Fibroblast of skin of left biceps (primary cell): ENCODE results near the gene RAP1GDS1.
A peak's percentile ranks its signal among the peaks of the same experiment; 100 is the strongest.
"Not testable (repeated sequence)": the region's sequence is repeated elsewhere in the genome, so short reads cannot be mapped to it uniquely, and the experiment has no call there.

Experiments used
- DNase-seq, 2 experiments: peaks; one replicate each; pipeline ENCODE4 v3.0.0-alpha.2; 2013; ENCODE audit warnings: low read depth in 2 of 2

RAP1GDS1 gene

DNA sequence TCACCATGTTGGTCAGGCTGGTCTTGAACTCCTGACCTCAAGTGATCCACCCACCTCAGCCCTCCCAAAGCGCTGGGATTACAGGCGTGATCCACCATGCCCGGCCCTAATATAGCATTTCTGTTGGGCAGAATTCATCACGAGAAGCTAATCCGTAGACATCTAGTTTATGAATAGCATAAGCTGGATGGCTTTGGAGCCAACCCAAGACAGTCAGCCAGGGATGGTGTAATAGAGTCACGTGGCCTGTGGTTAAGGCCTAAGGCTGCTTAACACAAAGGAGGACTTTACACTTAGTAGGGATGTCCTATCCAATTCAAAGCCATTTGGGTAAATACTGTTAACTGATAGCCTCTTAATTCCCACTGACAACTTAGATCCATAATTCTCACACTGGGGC lies 173.6 kb downstream of the RAP1GDS1 start:
- no peak for DNase-seq

DNA sequence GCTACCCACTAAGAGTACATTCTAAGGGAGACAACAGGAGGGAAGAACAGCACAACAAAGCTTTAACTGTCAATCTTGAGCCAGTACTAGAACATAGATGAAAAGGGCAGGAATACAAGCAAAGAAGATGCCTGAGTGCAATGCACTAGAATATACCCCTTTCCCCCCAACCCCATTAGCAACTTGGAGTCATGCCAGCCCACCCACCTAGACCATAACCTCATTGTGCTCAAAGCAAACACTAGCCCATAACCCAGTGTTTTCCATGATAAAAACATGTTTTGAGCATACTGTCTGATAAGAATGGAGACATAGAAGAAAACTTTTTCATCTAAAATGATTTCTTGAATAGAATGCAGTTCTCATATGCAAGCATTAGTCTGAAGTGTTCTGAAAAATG lies 183.2 kb downstream of the RAP1GDS1 start:
- DNase-seq = no peak

DNA sequence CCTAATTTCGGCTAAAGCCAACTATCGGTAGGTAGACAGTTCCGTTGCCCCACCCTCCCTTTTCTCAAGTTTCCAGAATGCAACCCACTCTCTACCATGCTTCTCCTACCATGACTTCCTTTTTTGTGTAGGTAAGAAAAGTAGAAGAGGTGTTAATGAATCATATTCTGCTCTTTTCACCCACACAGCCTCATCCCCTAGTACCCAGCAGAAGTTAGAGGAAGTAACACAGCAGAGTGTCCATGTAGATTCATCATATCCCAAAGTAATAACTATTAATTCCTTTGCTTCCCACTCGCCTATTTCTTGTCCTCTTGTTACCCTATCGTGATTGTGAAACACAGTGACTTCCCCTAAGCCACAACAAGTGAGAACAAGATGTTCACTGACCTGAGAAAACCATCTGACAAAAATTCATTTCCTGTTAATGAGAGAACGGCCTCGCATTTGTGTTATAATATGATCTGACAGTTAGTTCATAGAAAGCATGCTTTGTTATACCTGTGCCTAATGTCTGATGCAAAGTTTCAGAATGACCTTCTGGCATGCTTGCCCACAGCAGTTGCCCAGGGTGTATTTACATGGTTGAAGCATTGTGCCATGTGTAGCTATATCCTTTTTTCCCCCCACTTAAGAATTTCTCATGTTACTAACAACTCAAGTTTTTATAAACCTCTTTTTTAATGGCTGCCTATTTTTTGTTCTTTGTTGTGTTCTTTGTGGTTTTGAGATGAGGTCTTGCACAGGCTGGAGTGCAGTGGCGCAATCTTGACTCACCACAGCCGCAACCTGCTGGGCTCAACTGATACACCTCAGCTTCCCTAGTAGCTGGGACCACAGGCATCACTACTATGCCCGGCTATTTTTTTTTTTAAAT lies 185.6 kb downstream of the RAP1GDS1 start:
- no peak for DNase-seq

DNA sequence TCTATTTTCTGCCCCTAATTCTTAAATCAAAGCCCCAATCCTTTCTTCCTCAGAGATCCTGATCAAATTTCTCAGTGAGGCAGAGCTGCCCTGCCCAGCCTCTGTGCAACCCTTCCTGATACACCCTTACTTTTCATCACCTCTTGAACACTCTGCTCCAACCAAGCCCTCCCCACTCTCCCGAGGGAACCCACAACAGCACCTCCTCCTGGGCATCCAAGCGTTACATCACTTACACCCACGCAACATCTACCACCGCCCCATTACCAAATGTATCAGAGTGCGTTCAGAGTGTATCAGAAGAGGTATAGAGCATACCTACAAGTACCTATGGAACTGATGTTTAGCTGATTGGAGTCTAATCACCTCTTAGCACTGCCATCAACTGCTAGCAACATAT lies 186.5 kb downstream of the RAP1GDS1 start:
- no peak for DNase-seq

DNA sequence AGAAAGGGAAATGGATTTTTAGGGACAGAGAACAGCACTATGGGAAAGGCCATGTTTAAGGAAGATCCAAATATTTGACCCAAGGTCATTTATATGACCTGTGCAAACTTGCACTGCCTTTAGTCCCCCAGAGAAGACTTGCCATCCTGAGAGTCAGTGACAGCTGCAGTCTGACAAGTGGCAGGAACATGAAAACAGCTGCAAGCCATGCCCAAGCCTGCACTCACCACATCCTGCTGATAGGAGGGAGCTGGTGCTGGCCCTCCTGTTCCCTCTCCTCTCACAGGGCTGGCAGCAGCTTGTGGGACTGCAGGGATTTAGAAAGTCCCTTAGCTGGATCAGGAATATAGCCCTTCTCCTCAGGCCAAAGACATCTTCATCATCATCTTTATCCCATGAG lies 187.7 kb downstream of the RAP1GDS1 start:
- no peak for DNase-seq

DNA sequence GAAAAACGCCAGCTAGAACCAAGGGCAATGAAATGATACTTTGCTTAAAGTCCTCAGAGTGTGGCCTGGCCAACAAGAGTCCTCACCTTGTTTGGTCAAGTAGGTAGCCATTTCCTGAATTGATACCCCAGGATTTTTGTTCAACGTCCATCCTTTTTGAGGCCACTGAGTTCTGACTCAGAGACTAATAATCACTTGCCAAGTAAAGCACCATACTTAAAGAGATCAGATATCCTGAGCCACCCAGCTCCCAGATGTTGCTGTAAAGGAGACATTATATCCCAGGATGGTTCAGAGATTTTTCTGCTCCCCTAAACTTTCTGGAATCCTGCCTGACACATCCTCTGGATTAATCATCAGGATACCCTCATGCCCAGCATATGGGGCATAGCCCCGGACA lies 190.9 kb downstream of the RAP1GDS1 start:
- no peak for DNase-seq

DNA sequence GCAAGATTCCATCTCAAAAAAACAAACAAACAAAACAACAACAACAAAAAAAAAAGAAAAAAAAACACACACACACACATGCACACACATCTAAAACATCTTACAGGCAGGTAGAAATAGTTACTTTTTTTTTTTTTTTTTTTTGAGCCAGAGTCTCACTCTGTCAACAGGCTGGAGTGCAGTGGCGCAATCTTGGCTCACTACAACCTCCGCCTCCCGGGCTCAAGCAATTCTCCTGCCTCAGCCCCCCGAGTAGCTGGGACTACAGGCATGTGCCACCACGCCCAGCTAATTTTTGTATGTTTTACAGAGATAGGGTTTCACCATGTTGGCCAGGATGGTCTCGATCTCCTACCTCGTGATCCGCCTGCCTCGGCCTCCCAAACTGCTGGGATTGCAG lies 196.2 kb downstream of the RAP1GDS1 start:
- not testable (repeated sequence) for DNase-seq

DNA sequence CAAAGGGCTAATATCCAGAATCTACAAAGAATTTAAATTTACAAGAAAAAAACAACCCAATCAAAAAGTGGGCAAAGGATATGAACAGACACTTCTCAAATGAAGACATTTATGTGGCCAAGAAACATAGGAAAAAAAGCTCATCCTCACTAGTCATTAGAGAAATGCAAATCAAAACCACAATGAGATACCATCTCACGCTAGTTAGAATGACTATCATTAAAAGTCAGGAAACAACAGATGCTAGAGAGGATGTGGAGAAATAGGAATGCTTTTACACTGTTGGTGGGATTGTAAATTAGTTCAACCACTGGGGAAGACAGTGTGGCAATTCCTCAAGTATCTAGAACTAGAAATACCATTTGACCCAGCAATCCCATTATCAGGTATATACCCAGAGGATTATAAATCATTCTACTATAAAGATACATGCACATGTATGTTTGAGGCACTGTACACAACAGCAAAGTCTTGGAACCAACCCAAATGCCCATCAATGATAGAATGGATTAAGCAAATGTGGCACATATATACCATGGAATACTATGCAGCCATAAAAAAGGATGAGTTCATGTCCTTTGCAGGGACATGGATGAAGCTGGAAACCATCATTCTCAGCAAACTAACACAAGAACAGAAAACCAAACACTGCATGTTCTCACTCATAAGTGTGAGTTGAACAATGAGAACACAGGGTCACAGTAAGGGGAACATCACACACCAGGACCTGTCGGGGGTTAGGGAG lies 200.1 kb downstream of the RAP1GDS1 start:
- DNase-seq = not testable (repeated sequence)

DNA sequence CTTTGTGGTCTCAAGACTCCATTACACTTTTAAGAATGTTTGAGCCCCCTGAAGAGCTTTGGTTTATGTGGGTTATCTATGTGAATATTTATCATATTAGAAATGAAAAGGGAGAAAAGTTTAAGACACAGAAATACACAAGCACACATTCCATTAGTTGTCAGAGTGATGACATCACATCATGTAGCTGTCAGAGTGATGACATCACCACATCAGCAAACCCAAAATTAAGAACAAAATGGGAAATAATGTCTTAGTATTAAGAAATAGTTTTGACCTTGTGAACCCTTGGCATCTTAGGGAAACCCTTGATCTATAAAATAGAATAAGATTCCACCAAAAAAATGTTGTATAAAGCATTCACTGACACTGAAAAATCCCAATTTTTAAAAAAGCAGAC lies 201.3 kb downstream of the RAP1GDS1 start:
- no peak for DNase-seq

DNA sequence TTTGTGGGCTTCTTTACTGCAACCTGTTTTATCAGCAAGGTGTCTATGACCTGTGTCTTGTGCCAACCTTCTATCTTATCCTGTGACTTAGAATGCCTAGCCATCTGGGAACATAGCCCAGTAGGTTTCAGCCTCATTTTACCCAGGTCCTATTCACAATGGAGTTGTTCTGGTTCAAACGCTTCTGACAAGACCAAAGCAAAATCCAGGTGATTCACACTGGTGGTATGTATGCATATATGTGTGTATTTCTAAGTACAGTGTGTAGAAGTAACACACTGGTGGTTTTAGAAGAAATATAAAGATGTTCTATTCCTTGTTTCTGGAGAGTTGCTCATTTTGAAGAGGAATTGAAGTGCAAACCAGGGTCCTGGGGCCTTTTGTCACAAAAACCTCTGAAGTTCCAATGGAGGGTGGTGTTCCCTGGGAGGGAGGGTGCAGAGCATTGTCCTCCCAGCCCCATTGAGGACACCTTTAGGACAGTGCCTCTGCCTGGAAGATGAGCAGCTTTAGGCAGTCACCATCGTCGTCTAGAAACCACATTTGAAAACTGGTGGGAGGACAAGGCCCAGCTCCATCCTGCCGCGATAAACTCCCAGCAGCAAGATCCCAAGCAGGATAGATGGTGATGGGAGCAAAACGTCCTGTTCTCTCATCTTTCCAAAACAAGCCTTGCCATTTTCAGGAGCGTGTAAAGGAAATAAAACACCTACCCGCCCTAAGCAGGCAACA lies 205.8 kb downstream of the RAP1GDS1 start:
- no peak for DNase-seq

DNA sequence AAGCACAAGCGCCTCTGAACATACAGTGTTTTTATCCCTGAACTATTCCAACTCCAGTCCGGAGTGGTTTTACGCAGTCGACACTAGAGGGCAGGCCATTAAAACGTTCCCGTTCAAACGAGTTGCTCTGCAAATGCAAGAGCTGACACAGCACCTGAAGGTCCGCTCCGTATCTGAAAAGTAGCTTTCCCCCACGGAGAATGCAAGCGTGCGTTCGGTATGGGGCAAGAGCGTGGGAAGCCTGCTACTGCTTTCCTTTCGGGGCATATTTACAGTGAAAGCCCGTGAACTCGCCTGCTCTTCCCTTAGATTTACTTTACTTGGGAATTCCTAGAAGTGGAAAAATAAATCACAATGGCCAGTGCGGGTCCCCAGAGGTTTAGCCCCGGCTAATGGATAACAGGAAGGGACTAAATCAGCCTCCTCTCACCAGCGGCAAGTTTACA lies 206.5 kb downstream of the RAP1GDS1 start:
- DNase-seq = peak; percentile 72 to 78

DNA sequence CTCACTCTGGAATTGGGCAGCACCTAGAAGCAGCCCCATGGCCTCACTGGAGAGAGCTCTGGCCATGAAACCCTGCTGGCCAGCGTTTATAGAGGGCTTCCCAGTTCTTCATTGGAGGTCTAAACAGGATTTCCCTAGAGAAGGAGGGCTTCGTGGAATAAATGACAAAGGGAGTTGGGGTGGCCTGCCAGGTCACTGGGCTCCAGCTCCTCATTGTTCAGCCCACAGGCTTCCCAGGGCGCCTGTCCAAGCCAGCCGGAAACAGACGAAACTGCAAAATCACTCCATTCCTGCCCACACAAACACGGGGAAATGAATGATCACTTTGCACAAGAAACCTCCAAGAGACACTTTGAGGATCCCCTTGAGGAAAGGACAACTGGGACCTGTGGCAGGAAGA lies 207.5 kb downstream of the RAP1GDS1 start:
- DNase-seq = no peak

DNA sequence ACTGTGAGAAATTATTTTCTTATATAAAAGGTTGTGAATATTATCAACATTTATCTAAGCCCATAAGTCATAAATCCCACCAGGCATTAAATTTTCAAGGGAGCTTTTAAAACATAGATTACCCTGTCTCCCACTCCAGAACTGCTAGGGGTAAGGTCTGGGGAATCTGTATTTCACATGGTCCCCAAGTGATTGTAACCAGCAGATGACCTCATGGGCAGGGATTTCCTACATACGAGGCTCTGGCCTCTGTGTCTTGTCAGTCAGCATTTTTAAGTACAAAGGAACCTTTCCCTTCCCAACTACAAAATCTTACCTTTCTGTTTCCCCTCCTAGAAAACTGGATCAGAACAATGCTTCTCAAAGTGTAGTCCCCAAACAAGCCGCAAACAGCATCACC lies 208.6 kb downstream of the RAP1GDS1 start:
- no peak for DNase-seq

DNA sequence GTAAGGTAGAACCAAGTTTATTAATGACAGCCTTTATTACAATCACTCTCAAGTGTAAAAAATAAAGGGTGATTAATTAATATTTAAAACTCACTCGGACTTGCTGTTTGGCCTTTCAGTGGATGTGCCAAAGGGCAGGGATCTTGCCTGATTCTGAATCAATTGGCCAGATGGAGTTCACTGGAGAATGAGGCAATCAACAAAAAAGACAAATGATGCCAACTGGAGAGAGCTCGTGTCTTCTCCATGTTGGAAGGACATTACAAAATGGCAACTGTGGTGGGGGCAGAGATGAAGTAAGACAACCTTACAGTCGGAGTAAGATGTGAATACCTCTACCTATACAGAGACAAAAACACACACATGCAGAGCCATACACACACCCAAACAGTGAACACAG lies 209.2 kb downstream of the RAP1GDS1 start:
- no peak for DNase-seq

DNA sequence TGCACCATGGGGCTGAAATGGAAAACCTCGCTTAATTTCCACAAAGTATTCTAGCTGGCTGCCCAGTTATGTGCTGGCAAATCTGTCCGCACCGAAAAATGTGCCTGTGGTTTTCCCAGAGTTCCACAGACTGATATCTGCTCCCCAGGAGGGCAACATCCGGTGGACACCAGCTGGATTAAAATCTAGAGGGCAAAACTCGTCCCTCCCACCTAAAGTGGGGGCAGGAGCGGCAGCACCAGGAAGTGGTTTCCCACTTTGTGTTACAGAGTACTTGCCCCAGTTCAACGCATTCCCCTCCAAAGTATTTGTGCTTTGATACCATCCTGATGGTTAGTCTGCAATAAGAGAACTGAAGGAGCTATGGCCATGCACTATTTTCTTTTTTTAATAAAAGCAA lies 209.6 kb downstream of the RAP1GDS1 start:
- DNase-seq = no peak

DNA sequence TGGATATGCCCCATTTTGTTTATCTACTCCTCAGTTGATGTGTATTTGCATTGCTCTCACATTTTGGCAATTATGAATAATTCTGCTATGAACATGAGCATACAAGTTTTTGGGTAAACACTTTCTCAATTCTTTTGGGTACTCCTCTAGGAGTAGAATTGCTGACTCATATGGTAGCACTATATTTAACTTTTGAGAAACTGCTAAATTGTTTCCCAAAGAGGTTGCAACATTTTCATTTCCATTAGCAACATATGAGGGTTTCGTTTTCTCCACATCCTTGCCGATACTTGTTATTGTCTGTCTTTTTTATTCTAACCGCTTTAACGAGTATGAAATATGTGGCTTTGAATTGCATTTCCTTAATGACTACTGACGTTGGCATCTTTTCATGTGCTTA lies 211.9 kb downstream of the RAP1GDS1 start:
- DNase-seq = no peak

DNA sequence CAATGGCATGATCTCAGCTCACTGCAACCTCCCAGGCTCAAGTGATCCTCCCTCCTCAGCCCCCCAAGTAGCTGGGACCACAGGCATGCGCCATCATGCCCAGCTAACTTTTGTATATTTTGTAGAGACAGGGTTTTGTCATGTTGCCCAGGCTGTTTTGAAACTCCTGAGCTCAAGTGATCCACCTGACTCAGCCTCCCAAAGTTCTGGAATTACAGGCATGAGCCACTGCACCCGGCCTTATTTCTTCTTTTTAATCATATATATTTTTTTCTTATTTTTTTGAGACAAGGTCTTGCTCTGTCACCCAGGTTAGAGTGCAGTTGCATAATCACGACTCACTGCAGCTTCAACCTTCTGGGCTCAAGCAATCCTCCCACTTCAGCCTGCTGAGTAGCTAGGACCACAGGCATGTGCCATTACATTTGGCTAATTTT lies 213.2 kb downstream of the RAP1GDS1 start:
- DNase-seq = peak; percentile 29 to 34

DNA sequence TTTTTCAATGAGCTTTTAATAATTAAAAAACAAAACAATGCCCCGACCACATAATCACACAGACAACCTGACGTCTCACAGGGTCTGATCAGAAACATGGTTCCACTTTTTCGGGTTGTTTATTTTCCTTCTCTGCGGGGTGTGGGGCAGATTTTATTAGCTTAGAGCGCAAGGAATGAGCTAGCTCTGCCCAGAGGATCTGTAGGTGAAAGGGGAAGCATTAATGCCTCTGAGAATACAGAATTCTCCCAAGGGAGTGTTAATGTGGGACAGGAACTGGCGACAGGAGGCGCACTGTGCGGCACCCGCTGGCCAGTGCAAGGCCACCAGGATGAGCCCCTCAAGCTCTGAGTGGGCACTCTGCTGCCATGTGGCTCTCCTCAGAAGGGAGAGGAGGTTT lies 215.7 kb downstream of the RAP1GDS1 start:
- DNase-seq = no peak

DNA sequence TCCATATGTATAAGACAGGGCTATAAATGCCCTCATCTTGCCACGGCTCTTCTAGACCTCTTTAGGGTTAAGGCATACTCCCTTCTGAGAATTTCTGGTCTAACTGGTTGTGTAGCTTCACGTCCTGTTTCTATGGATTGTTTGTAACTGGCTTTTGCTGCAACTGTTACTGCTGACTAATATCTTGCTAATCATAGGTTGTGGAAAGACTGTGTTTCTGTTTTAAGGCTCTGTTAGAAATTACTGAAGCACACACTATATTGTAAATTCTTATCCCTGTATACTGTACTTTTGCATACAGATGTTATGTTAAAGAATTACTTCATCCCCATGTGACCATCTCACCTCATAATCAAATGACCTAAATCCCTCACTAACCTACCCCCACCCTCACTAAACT lies 218.4 kb downstream of the RAP1GDS1 start:
- not testable (repeated sequence) for DNase-seq

DNA sequence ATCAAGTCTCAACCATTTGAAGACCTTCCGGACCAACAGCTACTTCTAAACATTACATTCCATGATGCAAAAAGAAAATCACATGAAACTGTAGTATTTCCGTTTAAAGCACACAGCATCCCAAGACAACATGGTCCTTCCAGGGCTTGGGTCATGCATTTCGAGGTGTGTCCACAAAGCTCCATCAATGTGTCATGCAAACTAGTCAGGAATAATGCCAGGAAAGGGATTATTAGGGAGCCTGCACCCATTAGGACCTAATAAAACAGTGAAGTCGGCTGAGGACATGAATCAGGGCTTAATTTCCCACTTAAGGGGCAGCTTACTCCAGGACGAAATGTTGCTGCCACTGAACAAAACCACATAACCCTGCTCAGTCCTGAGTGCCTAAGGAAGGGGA lies 219.4 kb downstream of the RAP1GDS1 start:
- no peak for DNase-seq

DNA sequence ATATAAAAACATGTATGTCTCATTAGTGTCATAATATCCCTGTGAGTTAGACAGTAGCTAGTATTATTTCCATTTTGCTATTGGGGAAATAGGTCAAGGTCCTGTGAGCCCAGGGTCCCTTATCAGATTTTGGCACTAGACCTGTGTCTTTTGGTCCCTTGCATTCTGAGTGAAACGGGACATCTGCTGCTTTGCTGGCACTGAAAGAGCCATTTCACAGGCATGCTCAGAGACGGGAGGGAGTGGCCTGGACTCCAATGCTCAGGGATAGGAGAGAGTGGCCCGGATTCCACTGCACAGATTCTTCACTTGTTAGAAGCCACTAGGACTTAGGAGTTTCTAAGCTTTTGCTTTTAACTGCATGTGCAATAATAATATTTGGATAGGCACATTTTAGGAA lies 220.0 kb downstream of the RAP1GDS1 start:
- no peak for DNase-seq

DNA sequence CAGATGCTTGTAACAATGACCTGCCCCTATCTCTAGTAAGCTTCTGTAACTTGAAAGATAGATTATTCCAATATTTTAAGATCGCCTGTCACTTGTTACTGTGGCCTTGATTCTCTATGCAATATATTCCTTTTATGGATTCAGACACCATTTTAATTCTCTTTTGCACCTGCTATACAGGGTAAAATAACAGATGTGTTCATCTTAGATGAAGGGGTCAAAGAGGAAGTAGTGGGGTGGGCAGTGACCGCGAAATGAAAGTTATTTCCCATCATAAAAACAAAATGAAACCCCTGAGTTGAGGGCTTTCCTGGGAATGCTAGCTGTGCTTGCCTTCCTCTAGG lies 221.3 kb downstream of the RAP1GDS1 start:
- no peak for DNase-seq
